HCT116 (cell line): ENCODE data around the gene NPFFR1. TPM values are rescaled to one million over a fixed set of nuclear protein-coding genes. Genes with fewer than 3 reads are reported as not detected.

Experiments
- ATAC-seq: fragments of 200-7000 bp; cut with Tn5 transposase; 2 replicates; pipeline ENCODE4 v1.9.1; 2020; ENCODE audit warnings: mild to moderate bottlenecking, moderate library complexity
- BruUV-seq: library from RNA; stranded (reverse); fragments of 400-500 nt; replicated peaks from 2 replicates; lab custom pipeline; 2021; lab: Mats Ljungman, UMichigan
- CTCF ChIA-PET: fragments of 300-600 bp; sonication (Branson Sonifier 250); formaldehyde crosslinking; loops from one replicate; lab custom pipeline; 2021; ENCODE audit warnings: antibody characterized with exemption; lab: Charles Lee
- POLR2A ChIA-PET: fragments of 300-600, 350-600 bp; sonication (Branson Sonifier 250); formaldehyde crosslinking; loops from one replicate; lab custom pipeline; 2021; ENCODE audit warnings: antibody characterized with exemption; lab: Charles Lee
- RAD21 ChIA-PET, 2 experiments: fragments of 300-600 bp; sonication (Branson Sonifier 250); formaldehyde crosslinking; loops; one replicate each; lab custom pipeline; 2023; ENCODE audit warnings: low total read pairs in 2 of 2; ENCODE audit not compliant: uncharacterized antibody in 2 of 2, unreplicated experiment in 2 of 2, low non-redundant PET in 1 of 2; lab: Charles Lee
- DNase-seq: peaks from one replicate; pipeline ENCODE4 v3.0.0-alpha.2; 2010; ENCODE audit warnings: low read depth, low spot score
- H2AFZ ChIP-seq: fragments of 200-600 bp; shearing (Covaris generic), sonication (generic); 2 replicates; pipeline ENCODE4 v1.6.1; 2017; ENCODE audit warnings: low read depth, mixed run types, mixed read lengths, antibody characterized with exemption, low read length; ENCODE audit not compliant: poor library complexity, severe bottlenecking
- H3K27ac ChIP-seq: 2 replicates; pipeline ENCODE4 v1.5.1; 2012; ENCODE audit warnings: low read depth, low read length
- H3K27me3 ChIP-seq: fragments of 200-600 bp; sonication (generic); 2 replicates; pipeline ENCODE4 v1.6.1; 2016; ENCODE audit warnings: mixed run types, low read length, mixed read lengths; ENCODE audit not compliant: insufficient read depth
- H3K36me3 ChIP-seq, 2 experiments: fragments of 200-500 bp in 1 of 2; fragments of 200-600 bp in 1 of 2; sonication (Bioruptor generic) in 1 of 2; sonication (generic) in 1 of 2; 2 replicates each; pipeline versions ENCODE4 v1.5.1 to v1.6.1; 2014 to 2016; ENCODE audit warnings: low read length in 2 of 2, inconsistent platforms in 1 of 2, mixed read lengths in 1 of 2, mixed run types in 1 of 2; ENCODE audit not compliant: insufficient read depth in 2 of 2, control insufficient read depth in 1 of 2
- H3K4me1 ChIP-seq, 2 experiments: fragments of 200-600 bp in 1 of 2; sonication (generic) in 1 of 2; 2 replicates each; pipeline versions ENCODE4 v1.5.1 to v1.6.1; 2012 to 2017; ENCODE audit warnings: low read length in 2 of 2, inconsistent platforms in 1 of 2, mild to moderate bottlenecking in 1 of 2, mixed read lengths in 1 of 2, mixed run types in 1 of 2, moderate library complexity in 1 of 2; ENCODE audit not compliant: insufficient read depth in 2 of 2, control insufficient read depth in 1 of 2
- H3K4me2 ChIP-seq: fragments of 200-600 bp; sonication (generic); 2 replicates; pipeline ENCODE4 v1.6.1; 2017; ENCODE audit warnings: mixed run types, low read length, mixed read lengths
- H3K4me3 ChIP-seq, 2 experiments: fragments of 200-600 bp in 1 of 2; sonication (generic) in 1 of 2; replicated peaks in 1 of 2; 2 replicates each; pipeline ENCODE4 v1.5.1; 2011 to 2016; ENCODE audit warnings: low read length in 2 of 2, control low read depth in 1 of 2, low read depth in 1 of 2, mild to moderate bottlenecking in 1 of 2, mixed read lengths in 1 of 2, mixed run types in 1 of 2
- H3K79me2 ChIP-seq: fragments of 200-600 bp; sonication (generic); 2 replicates; pipeline ENCODE4 v1.6.1; 2017; ENCODE audit warnings: mild to moderate bottlenecking, mixed run types, low read length, moderate library complexity, mixed read lengths; ENCODE audit not compliant: insufficient read depth
- H3K9ac ChIP-seq: fragments of 200-600 bp; sonication (generic); 2 replicates; pipeline ENCODE4 v1.6.1; 2016; ENCODE audit warnings: low read length, mixed read lengths
- H3K9me2 ChIP-seq: fragments of 200-600 bp; sonication (generic), shearing (Covaris generic); 2 replicates; pipeline ENCODE4 v1.6.1; 2017; ENCODE audit warnings: mixed run types, mild to moderate bottlenecking, moderate library complexity; ENCODE audit not compliant: insufficient read depth
- H3K9me3 ChIP-seq, 2 experiments: fragments of 200-500 bp in 1 of 2; fragments of 200-600 bp in 1 of 2; sonication (Bioruptor generic) in 1 of 2; sonication (generic) in 1 of 2; 2 replicates each; pipeline ENCODE4 v1.6.1; 2014 to 2017; ENCODE audit warnings: low read length in 2 of 2, mixed read lengths in 2 of 2, inconsistent platforms in 1 of 2, low read depth in 1 of 2, mild to moderate bottlenecking in 1 of 2, mixed run types in 1 of 2, moderate library complexity in 1 of 2; ENCODE audit not compliant: control insufficient read depth in 1 of 2, insufficient read depth in 1 of 2
- H4K20me1 ChIP-seq: fragments of 200-600 bp; sonication (generic), shearing (Covaris generic); 2 replicates; pipeline ENCODE4 v1.6.1; 2017; ENCODE audit warnings: mixed run types, mild to moderate bottlenecking, moderate library complexity; ENCODE audit not compliant: insufficient read depth
- EGR1 ChIP-seq: IDR thresholded peaks from 2 replicates; pipeline ENCODE4 v1.6.1; 2012; ENCODE audit warnings: low read depth
- ELF1 ChIP-seq: IDR thresholded peaks from 2 replicates; pipeline ENCODE4 v1.6.1; 2012; ENCODE audit warnings: low read depth, borderline replicate concordance
- FOSL1 ChIP-seq: IDR thresholded peaks from 2 replicates; pipeline ENCODE4 v1.6.1; 2012; ENCODE audit warnings: low read depth
- POLR2A ChIP-seq: IDR thresholded peaks from 2 replicates; pipeline ENCODE4 v1.7.0; 2011; ENCODE audit warnings: borderline replicate concordance; ENCODE audit not compliant: insufficient read depth, insufficient read length; ENCODE audit errors: extremely low read depth
- POLR2AphosphoS5 ChIP-seq: IDR thresholded peaks from 2 replicates; pipeline ENCODE4 v1.6.1; 2011; ENCODE audit warnings: mild to moderate bottlenecking, low read depth, low read length, moderate library complexity
- ZFX ChIP-seq: fragments of 450-650 bp; IDR thresholded peaks from 2 replicates; pipeline ENCODE4 v1.6.1; 2017
- intact Hi-C: fragments of 100-400 bp; cut with micrococcal nuclease; formaldehyde crosslinking; loops from 2 replicates; pipeline ENCODE4 v1.10.0; 2022
- total RNA-seq: library from RNA; stranded (reverse); gene quantifications from one replicate; pipeline ENCODE4 v1.2.1, GENCODE V29; 2021; ENCODE audit not compliant: unreplicated experiment
- TF ChIP-seq, protein P1 (sequence below): IDR thresholded peaks from 2 replicates; pipeline ENCODE4 v1.6.1; 2012
- TF ChIP-seq, protein P2 (sequence below), 3 experiments: fragments of 200-600 bp in 1 of 3; sonication (generic) in 1 of 3; IDR thresholded peaks in 2 of 3; conservative IDR thresholded peaks in 1 of 3; 2 replicates each; pipeline ENCODE4 v1.5.1; 2012 to 2017; ENCODE audit warnings: low read depth in 2 of 3, low read length in 2 of 3, antibody characterized with exemption in 1 of 3, borderline replicate concordance in 1 of 3, control low read depth in 1 of 3, mild to moderate bottlenecking in 1 of 3, mixed read lengths in 1 of 3, mixed run types in 1 of 3, moderate library complexity in 1 of 3; ENCODE audit not compliant: insufficient read depth in 1 of 3

Gene NPFFR1
- total RNA-seq, 1 experiment from 2014 or later, result 0.02 TPM

DNA sequence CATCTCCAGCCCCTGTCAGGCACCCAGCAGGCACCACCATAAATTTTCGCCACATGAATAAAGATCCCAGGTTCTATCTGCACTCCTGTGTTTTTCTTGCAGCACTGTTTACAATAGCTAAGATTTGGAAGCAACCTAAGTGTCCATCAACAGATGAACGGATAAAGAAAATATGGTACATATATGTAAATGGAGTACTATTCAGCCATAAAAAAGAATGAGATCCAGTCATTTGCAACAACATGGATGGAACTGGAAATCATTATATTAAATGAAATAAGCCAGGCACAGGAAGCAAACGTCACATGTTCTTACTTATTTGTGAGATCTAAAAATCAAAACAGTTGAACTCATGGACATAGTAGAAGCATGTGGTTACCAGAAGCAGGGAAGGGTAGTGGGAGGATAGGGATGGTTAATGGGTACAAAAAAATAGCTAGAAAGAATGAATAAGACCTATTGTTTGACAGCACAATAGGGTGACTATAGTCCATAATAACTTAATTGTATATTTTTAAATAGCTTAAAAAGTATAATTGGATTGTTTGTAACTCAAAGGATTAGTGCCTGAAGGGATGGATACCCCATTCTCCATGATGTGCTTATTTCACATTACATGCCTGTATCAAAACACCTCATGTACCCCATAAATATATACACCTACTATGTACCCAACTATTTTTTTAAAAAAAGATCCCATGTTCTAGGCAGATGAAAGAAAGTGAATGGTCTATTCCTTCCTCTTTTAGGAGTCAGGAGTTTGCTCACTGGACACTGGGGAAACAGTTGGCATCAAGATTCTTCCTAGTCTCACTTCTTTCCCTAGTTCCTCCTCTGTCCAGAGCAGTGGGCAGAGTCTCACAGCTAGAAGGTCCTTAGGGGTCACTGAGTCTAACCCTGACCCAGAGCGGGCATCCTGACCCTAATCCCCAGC is 1.0 kb upstream of the NPFFR1 start:
- intact Hi-C loops, result no loop called here

More for the DNA sequence above, 1.0 kb upstream of the NPFFR1 start:
- no peak overlapping the region for H3K9ac ChIP-seq
- no peaks in the 10 kb centered on the region for H3K9me2 ChIP-seq
- H3K4me1 ChIP-seq, result peaks cover 0 to 2% of the 10 kb centered on the region in 2 experiments; a peak in 2 of 4 replicates
- RAD21 ChIA-PET, result no interaction called here
- H2AFZ ChIP-seq, result no peak overlapping the region
- no peak overlapping the region for H3K27ac ChIP-seq
- no peaks in the 10 kb centered on the region for H3K27me3 ChIP-seq
- H3K36me3 ChIP-seq, result no peaks in the 10 kb centered on the region
- ATAC-seq (no peak), DNase-seq (no peak)
- TF ChIP-seq, protein P1, sequence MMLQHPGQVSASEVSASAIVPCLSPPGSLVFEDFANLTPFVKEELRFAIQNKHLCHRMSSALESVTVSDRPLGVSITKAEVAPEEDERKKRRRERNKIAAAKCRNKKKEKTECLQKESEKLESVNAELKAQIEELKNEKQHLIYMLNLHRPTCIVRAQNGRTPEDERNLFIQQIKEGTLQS, result no peak
- no peak for TF ChIP-seq EGR1
- TF ChIP-seq FOSL1, result no peak
- TF ChIP-seq ELF1, result no peak
- no peak for TF ChIP-seq POLR2A
- TF ChIP-seq, protein P2, sequence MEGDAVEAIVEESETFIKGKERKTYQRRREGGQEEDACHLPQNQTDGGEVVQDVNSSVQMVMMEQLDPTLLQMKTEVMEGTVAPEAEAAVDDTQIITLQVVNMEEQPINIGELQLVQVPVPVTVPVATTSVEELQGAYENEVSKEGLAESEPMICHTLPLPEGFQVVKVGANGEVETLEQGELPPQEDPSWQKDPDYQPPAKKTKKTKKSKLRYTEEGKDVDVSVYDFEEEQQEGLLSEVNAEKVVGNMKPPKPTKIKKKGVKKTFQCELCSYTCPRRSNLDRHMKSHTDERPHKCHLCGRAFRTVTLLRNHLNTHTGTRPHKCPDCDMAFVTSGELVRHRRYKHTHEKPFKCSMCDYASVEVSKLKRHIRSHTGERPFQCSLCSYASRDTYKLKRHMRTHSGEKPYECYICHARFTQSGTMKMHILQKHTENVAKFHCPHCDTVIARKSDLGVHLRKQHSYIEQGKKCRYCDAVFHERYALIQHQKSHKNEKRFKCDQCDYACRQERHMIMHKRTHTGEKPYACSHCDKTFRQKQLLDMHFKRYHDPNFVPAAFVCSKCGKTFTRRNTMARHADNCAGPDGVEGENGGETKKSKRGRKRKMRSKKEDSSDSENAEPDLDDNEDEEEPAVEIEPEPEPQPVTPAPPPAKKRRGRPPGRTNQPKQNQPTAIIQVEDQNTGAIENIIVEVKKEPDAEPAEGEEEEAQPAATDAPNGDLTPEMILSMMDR (IDR thresholded peaks at IDR 0.05 in 2 of 3, conservative IDR thresholded peaks at IDR 0.05 in 1 of 3; ENCODE audit: borderline replicate concordance in 1 of 3, insufficient read depth in 1 of 3, low read depth in 2 of 3, low read length in 2 of 3), result no peak
- no peak for TF ChIP-seq POLR2AphosphoS5
- TF ChIP-seq ZFX, result no peak
- no peak overlapping the region for H3K4me2 ChIP-seq
- H3K4me3 ChIP-seq, result no peak overlapping the region
- H3K9me3 ChIP-seq, result no peaks in the 10 kb centered on the region
- CTCF ChIA-PET, result interaction anchor here (1.5 kb wide), 1 partner anchor 12 kb away, joined by 9 read pairs; no protein-coding TSS in a partner anchor
- BruUV-seq, result no TSS peak
- no peaks in the 10 kb centered on the region for H4K20me1 ChIP-seq
- POLR2A ChIA-PET, result no interaction called here
- H3K79me2 ChIP-seq, result no peaks in the 10 kb centered on the region
